ENCODE measurements around the gene BOD1.

Gene BOD1

DNA sequence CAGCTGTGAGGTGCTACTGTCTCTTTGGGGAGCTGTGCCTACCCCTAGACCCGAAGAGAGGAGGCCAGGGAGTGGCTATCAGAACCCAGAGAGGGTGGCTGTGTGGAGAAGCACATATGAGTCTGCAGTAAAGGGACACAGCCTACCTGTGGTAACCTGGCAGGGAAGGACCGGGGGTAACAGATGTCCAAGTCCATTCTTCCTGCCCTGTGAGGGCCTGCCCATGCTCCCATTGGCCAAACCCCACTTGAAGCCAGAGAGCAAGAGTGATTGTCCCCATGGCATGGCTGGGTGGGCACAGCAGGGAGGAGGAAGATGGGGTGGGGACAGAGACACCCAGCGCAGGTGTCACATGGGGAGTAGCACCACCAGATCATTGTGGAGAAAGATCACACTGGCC, 39.3 kb downstream of the BOD1 start:
- DNase-seq (ENCODE audit: low read depth) = no peak

DNA sequence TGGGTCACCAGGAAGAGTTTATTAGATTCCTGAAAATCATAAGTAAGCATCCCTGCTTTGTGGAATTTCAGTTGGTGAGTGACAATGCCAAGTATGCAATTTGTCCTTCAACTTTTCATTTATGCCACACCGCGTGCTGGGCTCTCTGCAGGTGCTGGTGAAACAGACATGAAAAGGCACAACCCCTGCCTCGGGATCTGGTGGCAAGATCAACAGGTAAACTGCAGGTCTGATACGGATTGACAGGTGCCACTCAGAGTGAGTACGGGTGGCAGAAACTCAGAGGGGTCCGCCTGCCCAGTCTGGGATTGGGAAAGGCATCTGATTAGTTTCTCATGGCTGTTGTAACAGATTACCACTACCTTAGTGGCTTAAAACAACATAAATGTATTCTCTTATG, 40.5 kb downstream of the BOD1 start:
- DNase-seq (ENCODE audit: low read depth) = no peak

DNA sequence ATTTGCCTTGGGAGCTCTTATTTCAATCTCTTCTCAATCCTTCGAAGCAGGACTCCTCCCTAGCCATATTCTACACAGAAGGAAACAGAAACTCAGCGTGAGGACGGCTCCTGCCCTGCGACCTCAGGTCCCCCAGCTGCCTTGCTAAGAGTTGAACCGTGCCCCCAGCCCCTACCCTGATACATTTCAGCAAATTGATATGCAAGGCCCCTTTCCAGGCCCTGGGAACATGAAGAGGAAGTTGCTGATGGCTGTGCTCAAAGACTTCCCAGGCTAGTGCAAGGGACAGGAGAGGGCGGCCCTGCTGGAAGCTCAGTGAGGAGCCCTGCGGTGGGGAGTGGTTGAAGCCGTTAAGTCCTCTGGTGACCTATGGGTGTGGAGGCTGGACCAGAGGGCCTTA, 41.5 kb downstream of the BOD1 start:
- no peak for DNase-seq (ENCODE audit: low read depth)

DNA sequence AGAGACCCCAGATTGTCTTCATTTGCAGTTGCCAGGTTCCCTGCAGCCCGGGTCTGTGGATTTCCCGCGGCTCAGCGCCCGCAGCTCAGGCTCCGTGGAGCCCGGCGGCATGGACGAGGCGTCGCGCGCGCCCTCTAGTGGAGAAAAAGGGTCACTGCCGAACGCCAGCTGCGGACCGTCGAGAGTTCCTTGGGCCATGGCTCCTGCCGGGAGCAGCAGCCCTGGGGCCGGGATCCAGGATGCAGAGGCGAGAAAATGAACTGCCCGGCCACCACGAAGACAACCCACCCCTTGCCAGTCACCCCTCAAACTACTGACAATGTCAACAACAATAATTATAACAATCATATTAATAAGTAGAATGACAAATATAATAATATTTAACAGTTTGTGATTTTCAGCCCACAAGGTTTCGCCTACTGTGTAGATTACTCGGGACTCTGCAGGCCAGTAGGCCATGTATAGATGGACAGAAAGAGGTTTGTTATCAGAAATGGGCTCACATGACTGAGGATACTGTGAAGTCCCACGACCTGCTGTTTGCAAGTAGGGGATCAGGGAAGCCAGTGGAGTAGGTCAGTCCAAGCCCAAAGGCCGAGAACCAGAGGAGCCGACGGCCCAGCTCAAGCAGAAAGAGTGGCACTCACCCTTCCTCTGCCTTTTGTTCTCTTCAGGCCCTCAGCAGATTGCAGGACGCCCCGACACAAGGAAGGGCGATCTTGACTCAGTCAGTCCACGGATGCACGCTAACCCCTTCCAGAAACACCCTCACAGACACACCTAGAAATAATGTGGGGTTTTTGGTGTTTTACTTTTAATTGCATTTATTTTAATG, 43.1 kb downstream of the BOD1 start:
- peak; percentile 41 for DNase-seq (ENCODE audit: low read depth)

DNA sequence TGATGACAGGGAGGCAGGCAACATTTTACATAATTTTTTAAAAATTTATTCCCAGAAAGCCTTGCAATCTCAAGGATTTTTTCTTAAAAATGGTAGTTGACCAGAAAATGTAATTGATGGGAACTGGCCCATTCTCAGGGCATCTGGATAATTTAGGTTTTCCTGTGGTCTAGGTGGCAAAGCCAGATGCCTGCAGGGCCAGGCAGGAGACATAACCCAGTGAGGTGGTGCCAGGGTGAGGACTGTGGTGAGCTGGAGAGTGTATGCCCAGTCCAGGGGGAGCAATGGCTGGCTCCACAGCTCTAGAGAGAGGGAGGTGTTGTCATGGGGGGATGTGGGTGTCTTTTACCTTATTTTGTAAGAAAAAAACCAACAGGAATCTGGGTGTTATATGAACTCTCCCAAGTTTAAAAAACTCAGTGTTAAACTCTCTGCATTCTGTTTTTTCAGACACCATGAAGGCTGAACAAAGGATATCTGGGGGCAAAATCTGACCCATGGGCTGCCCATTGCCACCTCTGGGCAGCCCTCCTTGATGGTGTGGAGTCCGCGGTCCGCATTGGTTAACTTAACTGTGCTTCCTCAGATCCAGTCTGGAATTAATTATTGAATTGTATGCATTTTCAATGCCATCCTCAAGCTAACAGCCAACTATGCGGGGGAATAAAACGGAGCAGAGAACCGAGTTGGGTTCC, 43.9 kb downstream of the BOD1 start:
- no peak for DNase-seq (ENCODE audit: low read depth)

DNA sequence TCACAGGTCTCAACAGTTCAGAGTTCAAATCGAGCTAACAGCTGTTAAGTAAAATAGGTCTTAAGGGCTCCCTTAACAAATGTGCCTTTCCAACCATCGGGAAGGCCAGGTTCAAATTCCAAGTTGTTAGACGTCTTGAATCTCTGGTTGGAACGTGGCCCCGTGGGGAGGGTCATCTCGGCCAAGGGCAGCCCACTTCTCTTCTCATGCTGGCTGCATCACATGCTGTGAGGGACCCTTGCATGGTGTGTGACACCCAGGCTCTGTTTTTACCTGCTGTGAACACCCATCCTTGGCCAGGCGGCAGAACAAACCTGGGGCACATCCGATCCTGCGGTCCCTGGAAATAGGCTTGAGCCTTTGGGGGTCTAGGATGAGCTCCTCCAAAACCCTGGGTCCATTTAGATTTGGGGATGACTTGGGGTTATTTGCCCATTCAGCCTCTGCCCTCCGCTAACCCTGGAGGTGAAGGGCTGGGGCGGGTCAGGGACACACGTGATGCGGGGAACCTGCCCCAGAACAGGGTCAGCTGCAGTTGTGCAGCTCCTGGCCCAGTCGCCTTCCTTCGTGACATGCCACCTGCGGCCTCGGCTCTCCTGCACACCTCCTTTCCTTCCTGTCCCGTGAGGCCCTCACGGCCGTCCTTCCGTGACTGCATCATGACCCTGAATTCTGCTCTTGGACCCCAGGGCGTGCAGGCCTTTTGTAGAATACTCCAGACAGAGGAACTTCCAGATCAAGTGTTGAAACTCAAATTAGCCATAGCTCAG, 45.9 kb downstream of the BOD1 start:
- DNase-seq (ENCODE audit: low read depth) = no peak

DNA sequence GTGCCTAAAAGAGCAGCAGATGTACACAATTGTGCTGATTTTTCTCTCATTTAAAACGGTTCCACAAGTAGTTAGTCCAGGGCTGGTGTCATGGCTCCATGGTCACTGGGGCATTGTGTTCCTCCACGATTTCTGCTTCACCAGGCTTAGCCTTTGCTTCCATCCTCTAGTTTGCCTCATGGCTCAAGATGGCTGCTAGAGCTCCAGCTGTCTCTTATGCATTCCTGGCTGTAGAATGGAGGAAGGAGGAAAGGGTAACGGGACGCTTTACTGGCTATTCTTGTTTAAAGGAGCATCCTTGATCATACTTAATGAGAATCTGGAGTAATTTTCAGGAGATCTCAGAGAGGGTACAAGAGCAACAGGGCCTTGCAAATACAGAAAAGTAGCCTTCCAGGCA, 47.7 kb downstream of the BOD1 start:
- no peak for DNase-seq (ENCODE audit: low read depth)

DNA sequence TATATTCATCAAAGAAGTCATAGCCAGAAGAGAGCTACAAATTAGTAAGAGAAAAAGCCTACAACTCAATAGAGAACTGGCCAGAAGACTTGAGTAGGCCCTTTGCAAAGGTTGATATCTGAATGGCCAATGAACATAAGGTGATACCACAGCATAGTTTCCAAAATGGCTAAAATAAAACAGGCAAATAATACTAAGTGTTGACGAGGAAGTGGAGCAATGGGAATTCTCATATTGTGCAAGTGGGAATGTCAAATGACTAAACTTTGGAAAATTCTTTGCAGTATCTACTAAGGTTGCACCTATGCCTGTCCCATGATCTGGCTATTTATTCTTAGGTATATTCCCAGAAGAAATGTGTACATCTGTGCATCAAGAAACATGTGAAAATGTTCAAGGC, 48.3 kb downstream of the BOD1 start:
- DNase-seq (ENCODE audit: low read depth) = no peak

DNA sequence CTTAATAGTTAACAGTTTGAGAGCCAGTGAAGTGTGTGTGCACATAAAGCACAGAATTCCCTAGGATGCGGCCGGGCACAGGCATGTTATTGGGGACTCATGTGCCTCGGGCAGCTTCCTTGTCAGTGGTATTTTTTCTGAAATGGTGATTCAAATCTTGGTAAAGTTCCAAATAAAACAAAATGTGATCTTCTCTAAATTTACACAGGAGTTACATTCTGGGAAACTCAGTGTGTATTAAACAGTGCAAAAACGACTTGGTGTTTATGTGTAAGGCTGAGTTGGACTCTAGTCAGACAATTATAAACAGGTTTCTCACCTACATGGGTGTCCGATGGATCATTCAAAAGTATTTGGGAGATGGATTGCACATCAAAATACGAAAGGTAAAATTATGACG, 48.9 kb downstream of the BOD1 start:
- peak; percentile 57 for DNase-seq (ENCODE audit: low read depth)

DNA sequence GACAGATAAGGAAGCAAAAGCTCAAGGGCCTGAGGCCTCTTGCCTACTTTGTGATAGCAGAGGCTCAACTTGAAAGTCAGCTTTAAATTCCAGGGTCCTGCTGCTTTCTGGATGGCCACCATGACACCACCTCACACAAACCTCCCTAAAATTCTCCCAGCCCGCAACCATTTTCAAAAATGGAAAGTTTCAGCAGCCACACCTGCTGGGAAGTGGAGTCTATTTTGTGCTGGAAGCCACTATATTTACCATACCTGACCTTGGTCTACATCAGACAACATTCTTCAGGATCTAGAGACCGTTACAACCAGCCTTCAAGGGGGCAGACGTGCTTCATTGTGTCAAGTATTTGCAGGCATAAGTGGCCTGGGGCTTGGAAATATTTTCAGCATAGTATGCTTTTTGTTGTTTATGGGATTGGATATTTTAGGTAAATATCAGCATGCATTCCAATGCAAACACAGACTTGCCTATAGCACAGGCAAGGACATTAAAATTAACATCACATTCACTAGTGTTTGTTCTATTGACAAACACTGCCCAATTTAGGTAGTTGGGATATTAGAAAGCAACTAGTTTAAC, 50.9 kb downstream of the BOD1 start:
- DNase-seq (ENCODE audit: low read depth) = no peak

DNA sequence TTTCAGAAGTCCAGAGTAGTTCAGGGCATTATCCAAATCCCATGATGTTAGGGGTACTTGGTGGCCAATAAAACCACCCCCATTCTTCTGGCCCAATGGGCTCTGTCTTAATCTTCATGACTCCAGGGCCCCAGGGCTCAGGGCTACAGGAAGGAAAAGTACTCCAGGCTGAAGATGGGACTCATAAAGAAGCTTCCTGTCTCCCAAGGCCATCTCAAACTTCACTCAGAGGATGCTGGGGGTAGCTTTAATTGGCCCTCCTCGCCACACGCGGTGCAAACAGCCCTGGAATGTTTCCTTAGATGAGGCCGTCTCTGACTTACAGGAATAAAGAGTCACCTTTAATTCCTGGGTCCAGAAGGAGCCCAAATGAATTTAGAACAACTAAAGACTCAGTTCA, 52.3 kb downstream of the BOD1 start:
- DNase-seq (ENCODE audit: low read depth) = no peak

DNA sequence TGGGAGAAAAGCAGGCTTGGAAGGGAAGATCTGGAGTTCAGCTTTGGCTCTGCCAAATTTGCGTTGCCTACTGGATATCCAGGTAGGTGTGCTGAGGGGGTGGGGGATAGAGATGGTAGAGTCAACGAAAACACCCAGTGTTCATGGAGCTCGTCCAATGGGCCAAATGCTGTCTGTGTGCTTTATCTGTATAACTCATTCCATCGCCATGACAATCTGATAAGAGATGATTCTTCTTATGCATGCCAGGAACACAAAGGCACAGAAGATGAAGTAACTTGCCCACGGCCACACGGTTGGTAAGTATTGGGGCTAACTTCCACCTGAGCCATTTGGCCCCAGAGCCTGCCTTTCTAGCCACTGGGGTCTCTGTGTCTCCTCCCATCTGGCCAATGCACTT, 53.2 kb downstream of the BOD1 start:
- DNase-seq (ENCODE audit: low read depth) = no peak

DNA sequence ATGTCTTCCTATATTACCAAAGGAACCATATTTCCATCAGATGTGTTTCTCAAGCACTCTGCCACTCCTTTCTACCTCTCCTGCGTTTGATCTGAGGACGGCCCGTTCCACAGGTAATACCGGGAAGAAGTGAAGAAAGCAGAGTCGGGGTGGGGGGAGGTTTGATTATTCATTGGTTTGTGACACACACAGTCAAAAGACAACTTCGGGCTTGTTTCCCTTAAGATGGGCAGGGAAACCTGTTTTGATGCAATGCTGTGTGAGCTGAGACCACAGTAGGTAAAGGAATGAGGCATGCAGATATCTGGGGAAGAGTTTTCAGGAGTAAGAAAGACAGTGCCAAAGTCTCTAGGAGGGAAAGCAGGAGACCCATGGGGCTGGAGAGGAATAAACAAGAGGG, 54.0 kb downstream of the BOD1 start:
- DNase-seq (ENCODE audit: low read depth) = no peak
